ENCODE data around the gene MFSD2A. TPM values are rescaled to one million over a fixed set of nuclear protein-coding genes. Genes with fewer than 3 reads are reported as not detected.
"Not testable (repeated sequence)": the region's sequence is repeated elsewhere in the genome, so short reads cannot be mapped to it uniquely, and the experiment has no call there.

Gene MFSD2A
- total RNA-seq, 1 donor from 2014 or later: 25.2 TPM

GRCh38 chr1:40003156-40004093, 48.5 kb downstream of the MFSD2A start:
- ATAC-seq: no peak

DNA sequence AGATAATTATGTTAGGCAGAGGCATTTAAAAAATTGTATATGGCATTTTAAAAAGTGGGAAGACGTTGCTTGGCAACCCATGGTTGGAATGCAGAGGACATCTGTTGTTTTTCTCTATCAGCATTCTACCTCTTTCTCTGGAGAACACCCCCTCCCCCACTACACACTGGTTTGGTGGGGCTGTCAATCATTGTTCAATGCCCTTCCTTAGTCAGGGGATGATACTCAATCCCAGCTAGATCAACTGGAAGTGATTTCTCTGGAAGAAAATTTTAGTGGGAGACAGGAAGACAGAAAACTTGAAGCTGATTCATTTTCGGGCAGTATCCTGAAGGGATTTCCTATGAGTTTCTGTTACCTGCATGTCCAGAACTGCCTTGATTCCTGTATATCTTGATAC, 49.9 kb downstream of the MFSD2A start:
- ATAC-seq: no peak

- not testable (repeated sequence) for ATAC-seq
These were observed 52.6 kb downstream of the MFSD2A start for GRCh38 chr1:40007481-40008034.

GRCh38 chr1:40011198-40011597, 56.3 kb downstream of the MFSD2A start:
- no peak for ATAC-seq

DNA sequence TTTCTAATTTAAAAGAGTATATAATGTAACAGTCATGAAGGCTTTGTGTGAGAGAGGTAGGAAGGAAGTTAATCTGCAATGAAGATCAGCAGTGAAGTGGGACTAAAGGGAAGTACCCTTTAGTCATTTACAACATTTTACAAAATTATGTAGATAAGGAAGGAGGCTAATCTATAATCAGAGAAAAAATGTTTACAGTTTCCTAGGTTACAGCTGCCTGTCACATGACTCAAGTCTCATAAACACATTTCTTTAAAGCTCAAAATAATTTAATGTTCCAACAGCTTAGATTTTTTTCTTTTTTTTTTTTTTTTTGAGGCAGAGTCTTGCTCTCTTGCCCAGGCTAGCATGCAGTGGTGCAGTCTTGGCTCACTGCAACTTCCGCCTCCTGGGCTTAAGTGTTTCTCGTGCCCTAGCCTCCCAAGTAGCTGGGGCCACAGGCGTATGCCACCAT, 59.3 kb downstream of the MFSD2A start:
- no peak for ATAC-seq

DNA sequence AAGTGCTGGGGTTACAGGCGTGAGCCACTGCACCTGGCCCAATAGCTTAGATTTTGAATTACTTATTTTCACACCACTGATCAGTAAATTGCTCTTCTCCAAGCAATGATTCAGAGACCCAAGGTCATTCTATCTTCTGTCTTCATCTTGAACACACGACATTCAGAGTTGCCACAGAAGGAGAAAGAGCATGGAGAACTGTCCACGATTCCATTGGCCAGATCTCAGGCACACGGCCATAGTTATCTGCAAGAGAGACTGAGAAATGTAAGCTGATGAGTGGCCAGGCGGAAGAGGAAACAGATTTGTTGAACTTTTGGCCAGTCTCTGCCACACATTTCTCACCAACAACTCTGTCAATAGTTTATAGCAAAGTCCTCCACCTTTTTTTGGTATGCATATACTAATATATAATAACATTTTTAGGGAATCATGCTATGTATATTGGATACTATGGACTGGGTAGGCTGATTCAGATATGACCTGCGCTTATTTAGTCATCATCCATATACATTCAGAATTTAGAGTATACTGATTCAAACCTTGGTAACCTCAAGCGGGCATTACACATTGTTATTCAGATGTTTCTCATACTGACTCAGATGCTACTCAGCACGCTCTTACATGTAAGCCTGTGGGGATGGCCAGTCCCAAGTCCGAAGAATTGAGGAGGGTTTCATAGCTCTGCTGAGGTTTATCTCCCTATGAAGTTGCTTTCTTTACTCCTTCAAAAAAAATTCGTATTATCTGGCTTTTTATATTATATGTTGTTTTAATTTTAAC, 60.1 kb downstream of the MFSD2A start:
- peak; percentile 93 for ATAC-seq

- ATAC-seq: no peak
These were observed 63.1 kb downstream of the MFSD2A start for GRCh38 chr1:40017951-40018575.

Other genes starting within 250 kb of the MFSD2A start
- 43.8 TPM for gene PPIE, start 216.3 kb upstream of the MFSD2A start, total RNA-seq
- gene OXCT2, start 183.8 kb upstream of the MFSD2A start, total RNA-seq: 0.20 TPM
- gene BMP8B, start 166.3 kb upstream of the MFSD2A start, total RNA-seq: 0.60 TPM
- 18.4 TPM for gene TRIT1, start 71.6 kb upstream of the MFSD2A start, total RNA-seq
- 16.9 TPM for gene MYCL, start 53.2 kb upstream of the MFSD2A start, total RNA-seq
- 240 TPM for gene CAP1, start 85.6 kb downstream of the MFSD2A start, total RNA-seq
- gene PPT1, start 142.1 kb downstream of the MFSD2A start, total RNA-seq: 41.0 TPM
- 10.0 TPM for gene RLF, start 206.2 kb downstream of the MFSD2A start, total RNA-seq

Data from esophagus mucosa (tissue), 1 donor.